AG04449 (cell line): ENCODE results near the gene NOD2.

Experiments
- CTCF ChIA-PET: fragments of 350-600 bp; formaldehyde crosslinking; extraction: SDS; loops from one replicate; lab custom pipeline; 2021; ENCODE audit warnings: antibody characterized with exemption; lab: Yijun Ruan, JAX
- POLR2A ChIA-PET: fragments of 400-600, 350-600 bp; formaldehyde crosslinking; extraction: SDS; loops from one replicate; lab custom pipeline; 2020; ENCODE audit warnings: antibody characterized with exemption, inconsistent platforms; lab: Yijun Ruan, JAX
- DNase-seq: peaks from one replicate; pipeline ENCODE4 v3.0.0-alpha.2; 2010; ENCODE audit warnings: low read depth, low spot score
- H3K4me3 ChIP-seq: 2 replicates; pipeline ENCODE4 v1.5.1; 2011; ENCODE audit warnings: low read depth, mild to moderate bottlenecking, control low read depth, low read length
- CTCF ChIP-seq: IDR thresholded peaks from one replicate; pipeline ENCODE4 v1.5.1; 2011; ENCODE audit warnings: mild to moderate bottlenecking, moderate library complexity, low read length, control low read depth, inconsistent platforms; ENCODE audit not compliant: insufficient read depth; ENCODE audit errors: missing control alignments

The NOD2 gene

DNA sequence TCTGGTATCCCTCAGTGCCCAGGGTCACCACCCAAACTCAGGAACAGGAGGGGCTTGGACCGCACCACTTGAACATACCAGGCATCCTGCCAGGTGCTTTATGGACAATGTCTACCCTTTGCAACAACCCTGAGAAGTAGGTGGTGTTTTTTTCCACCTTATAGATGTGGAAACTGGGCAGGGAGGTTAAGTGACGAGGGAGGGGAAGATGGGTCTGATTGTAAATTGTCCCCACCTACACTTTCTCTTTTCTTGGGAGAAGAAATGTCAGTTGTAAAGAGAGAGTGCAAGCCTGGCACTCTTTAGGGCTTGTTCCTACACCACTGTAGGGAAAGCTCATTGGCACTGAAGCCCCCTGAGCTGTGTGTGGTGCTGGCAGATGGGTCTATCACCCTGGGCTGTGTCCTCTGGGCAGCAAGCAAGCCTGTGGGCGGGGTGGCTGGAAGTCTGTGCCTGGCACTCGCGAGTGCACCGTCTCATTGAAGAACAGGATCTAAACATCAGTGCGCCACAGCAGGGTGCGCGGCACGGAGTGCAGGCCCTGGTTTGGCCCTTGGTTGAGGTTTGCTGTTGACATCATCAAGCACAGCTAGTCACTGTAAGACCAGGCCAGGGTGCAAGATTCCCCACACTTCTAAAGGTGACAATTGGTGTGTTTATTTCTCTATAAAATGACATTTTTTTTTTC, 15.1 kb downstream of the NOD2 start:
- CTCF ChIA-PET = interaction anchor here (1.0 kb wide), 1 partner anchor 43 kb away, joined by 3 read pairs; no protein-coding TSS in a partner anchor
- no peak for TF ChIP-seq CTCF
- DNase-seq = no peak
- POLR2A ChIA-PET = no interaction called here
- H3K4me3 ChIP-seq = no peak overlapping the region

- no peak for TF ChIP-seq CTCF
- POLR2A ChIA-PET = no interaction called here
- DNase-seq = no peak
- CTCF ChIA-PET = no interaction called here
- no peak overlapping the region for H3K4me3 ChIP-seq
These were observed 15.8 kb downstream of the NOD2 start for GRCh38 chr16:50709061-50709684.

DNA sequence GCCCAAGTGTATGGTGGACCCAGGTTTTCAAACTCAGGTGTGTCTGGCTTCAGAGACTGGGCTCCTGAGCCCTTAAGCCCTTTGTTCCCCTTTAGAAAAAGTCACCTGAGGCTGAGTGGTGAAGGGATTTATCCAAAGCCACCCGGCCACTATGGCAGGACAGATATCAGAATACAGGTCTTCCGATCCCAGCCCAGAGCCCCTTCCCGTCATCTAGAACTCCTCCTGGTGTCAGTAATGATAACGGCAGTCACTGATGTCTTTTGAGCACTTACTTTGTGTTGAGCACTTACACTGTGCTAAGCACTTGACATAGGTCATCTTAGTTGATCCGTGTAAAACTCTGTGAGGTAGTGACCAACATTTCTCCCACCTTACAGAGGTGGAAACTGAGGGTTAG, 16.6 kb downstream of the NOD2 start:
- no peak for DNase-seq
- no peak for TF ChIP-seq CTCF
- ChIA-PET POLR2A (no interaction called here), CTCF (no interaction called here)
- no peak overlapping the region for H3K4me3 ChIP-seq

GRCh38 chr16:50711040-50711439, 17.6 kb downstream of the NOD2 start:
- no peak overlapping the region for H3K4me3 ChIP-seq
- POLR2A ChIA-PET = no interaction called here
- TF ChIP-seq CTCF = no peak
- DNase-seq = no peak
- CTCF ChIA-PET = interaction anchor here (1.0 kb wide), 1 partner anchor 12 kb away, joined by 4 read pairs; no protein-coding TSS in a partner anchor

DNA sequence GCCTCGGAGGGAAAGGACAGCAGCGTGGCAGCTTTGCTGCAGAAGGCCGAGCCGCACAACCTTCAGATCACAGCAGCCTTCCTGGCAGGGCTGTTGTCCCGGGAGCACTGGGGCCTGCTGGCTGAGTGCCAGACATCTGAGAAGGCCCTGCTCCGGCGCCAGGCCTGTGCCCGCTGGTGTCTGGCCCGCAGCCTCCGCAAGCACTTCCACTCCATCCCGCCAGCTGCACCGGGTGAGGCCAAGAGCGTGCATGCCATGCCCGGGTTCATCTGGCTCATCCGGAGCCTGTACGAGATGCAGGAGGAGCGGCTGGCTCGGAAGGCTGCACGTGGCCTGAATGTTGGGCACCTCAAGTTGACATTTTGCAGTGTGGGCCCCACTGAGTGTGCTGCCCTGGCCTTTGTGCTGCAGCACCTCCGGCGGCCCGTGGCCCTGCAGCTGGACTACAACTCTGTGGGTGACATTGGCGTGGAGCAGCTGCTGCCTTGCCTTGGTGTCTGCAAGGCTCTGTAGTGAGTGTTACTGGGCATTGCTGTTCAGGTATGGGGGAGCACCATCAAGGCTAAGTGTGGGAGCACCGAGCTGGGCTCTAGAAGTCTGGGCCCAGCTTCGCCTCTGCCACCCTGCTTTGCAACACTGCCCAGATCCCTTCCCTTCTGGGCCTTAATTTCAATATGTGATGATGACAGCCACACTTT, 18.6 kb downstream of the NOD2 start:
- H3K4me3 ChIP-seq = no peak overlapping the region
- DNase-seq = no peak
- CTCF ChIA-PET = no interaction called here
- POLR2A ChIA-PET = no interaction called here
- TF ChIP-seq CTCF = no peak

GRCh38 chr16:50712560-50712898, 19.1 kb downstream of the NOD2 start:
- no peak for TF ChIP-seq CTCF
- ChIA-PET CTCF (no interaction called here), POLR2A (no interaction called here)
- H3K4me3 ChIP-seq = no peak overlapping the region
- DNase-seq = no peak
